ENCODE results near the gene VPS26B. TPM values are rescaled to one million over a fixed set of nuclear protein-coding genes. Genes with fewer than 3 reads are reported as not detected.

The VPS26B gene
- total and polyA plus RNA-seq, 2 experiments from 2014 or later = 28.2 to 37.3 TPM

GRCh38 chr11:134200688-134201087, 23.8 kb upstream of the VPS26B start:
- 91% methylated on average over 6 of the region's 6 CpGs for WGBS (ENCODE audit: low lambda C conversion rate, missing lambda C conversion rate)
- TF ChIP-seq EZH2phosphoT487 (IDR thresholded peaks at IDR 0.05; ENCODE audit: low read depth, severe bottlenecking, unreplicated experiment) = no peak
- TF ChIP-seq, protein P1, sequence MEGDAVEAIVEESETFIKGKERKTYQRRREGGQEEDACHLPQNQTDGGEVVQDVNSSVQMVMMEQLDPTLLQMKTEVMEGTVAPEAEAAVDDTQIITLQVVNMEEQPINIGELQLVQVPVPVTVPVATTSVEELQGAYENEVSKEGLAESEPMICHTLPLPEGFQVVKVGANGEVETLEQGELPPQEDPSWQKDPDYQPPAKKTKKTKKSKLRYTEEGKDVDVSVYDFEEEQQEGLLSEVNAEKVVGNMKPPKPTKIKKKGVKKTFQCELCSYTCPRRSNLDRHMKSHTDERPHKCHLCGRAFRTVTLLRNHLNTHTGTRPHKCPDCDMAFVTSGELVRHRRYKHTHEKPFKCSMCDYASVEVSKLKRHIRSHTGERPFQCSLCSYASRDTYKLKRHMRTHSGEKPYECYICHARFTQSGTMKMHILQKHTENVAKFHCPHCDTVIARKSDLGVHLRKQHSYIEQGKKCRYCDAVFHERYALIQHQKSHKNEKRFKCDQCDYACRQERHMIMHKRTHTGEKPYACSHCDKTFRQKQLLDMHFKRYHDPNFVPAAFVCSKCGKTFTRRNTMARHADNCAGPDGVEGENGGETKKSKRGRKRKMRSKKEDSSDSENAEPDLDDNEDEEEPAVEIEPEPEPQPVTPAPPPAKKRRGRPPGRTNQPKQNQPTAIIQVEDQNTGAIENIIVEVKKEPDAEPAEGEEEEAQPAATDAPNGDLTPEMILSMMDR (IDR thresholded peaks at IDR 0.05; ENCODE audit: poor library complexity) = no peak
- no peak for TF ChIP-seq EZH2 (IDR thresholded peaks at IDR 0.05; ENCODE audit: borderline replicate concordance)
- no peak overlapping the region for H3K4me2 ChIP-seq
- H2AFZ ChIP-seq = no peak overlapping the region
- H3K4me3 ChIP-seq = no peak overlapping the region
- no peaks in the 10 kb centered on the region for H4K20me1 ChIP-seq (ENCODE audit: insufficient read depth, poor library complexity, severe bottlenecking)
- H3K4me1 ChIP-seq (ENCODE audit: insufficient read depth) = no peaks in the 10 kb centered on the region
- H3K27me3 ChIP-seq = no peaks in the 10 kb centered on the region
- DNase-seq (ENCODE audit: low spot score) = no peak
- no peaks in the 10 kb centered on the region for H3K9me3 ChIP-seq (ENCODE audit: low read depth)
- H3K79me2 ChIP-seq = no peaks in the 10 kb centered on the region
- no peak overlapping the region for H3K27ac ChIP-seq
- H3K36me3 ChIP-seq (replicated peaks; ENCODE audit: insufficient read depth, low read depth) = no peaks in the 10 kb centered on the region
- no peaks in the 10 kb centered on the region for H3K9me2 ChIP-seq (replicated peaks; ENCODE audit: insufficient read depth)

GRCh38 chr11:134202661-134203060, 21.8 kb upstream of the VPS26B start:
- Histone ChIP-seq H3K4me1 (ENCODE audit: insufficient read depth) (no peaks in the 10 kb centered on the region), H3K4me2 (no peak overlapping the region), H4K20me1 (ENCODE audit: insufficient read depth, poor library complexity, severe bottlenecking) (no peaks in the 10 kb centered on the region), H3K79me2 (no peaks in the 10 kb centered on the region), H3K36me3 (replicated peaks; ENCODE audit: insufficient read depth, low read depth) (no peaks in the 10 kb centered on the region), H2AFZ (no peak overlapping the region), H3K4me3 (no peak overlapping the region), H3K9me3 (ENCODE audit: low read depth) (no peaks in the 10 kb centered on the region), H3K9me2 (replicated peaks; ENCODE audit: insufficient read depth) (no peaks in the 10 kb centered on the region), H3K27ac (no peak overlapping the region), H3K27me3 (no peaks in the 10 kb centered on the region)
- no peak for DNase-seq (ENCODE audit: low spot score)
- WGBS (ENCODE audit: low lambda C conversion rate, missing lambda C conversion rate) = 92% methylated on average over 4 of the region's 4 CpGs
- no peak for TF ChIP-seq EZH2phosphoT487 (IDR thresholded peaks at IDR 0.05; ENCODE audit: low read depth, severe bottlenecking, unreplicated experiment)

- Histone ChIP-seq H3K4me2 (no peak overlapping the region), H3K4me1 (ENCODE audit: insufficient read depth) (no peaks in the 10 kb centered on the region), H4K20me1 (ENCODE audit: insufficient read depth, poor library complexity, severe bottlenecking) (no peaks in the 10 kb centered on the region), H2AFZ (no peak overlapping the region), H3K27me3 (no peaks in the 10 kb centered on the region), H3K9me2 (replicated peaks; ENCODE audit: insufficient read depth) (no peaks in the 10 kb centered on the region), H3K36me3 (replicated peaks; ENCODE audit: insufficient read depth, low read depth) (no peaks in the 10 kb centered on the region), H3K27ac (no peak overlapping the region), H3K79me2 (no peaks in the 10 kb centered on the region), H3K4me3 (no peak overlapping the region), H3K9me3 (ENCODE audit: low read depth) (no peaks in the 10 kb centered on the region)
- DNase-seq (ENCODE audit: low spot score) = no peak
- no peak for TF ChIP-seq EZH2phosphoT487 (IDR thresholded peaks at IDR 0.05; ENCODE audit: low read depth, severe bottlenecking, unreplicated experiment)
- TF ChIP-seq, protein P1 (IDR thresholded peaks at IDR 0.05; ENCODE audit: poor library complexity) = no peak
- no peak for TF ChIP-seq EZH2 (IDR thresholded peaks at IDR 0.05; ENCODE audit: borderline replicate concordance)
- WGBS (ENCODE audit: low lambda C conversion rate, missing lambda C conversion rate) = over 99% methylated on average over 9 of the region's 9 CpGs
Observed at GRCh38 chr11:134205729-134206128, 18.7 kb upstream of the VPS26B start.

- no peak for DNase-seq (ENCODE audit: low spot score)
- no peaks in the 10 kb centered on the region for H3K9me3 ChIP-seq (ENCODE audit: low read depth)
- H3K4me2 ChIP-seq = no peak overlapping the region
- H2AFZ ChIP-seq = no peak overlapping the region
- no peaks in the 10 kb centered on the region for H3K36me3 ChIP-seq (replicated peaks; ENCODE audit: insufficient read depth, low read depth)
- H4K20me1 ChIP-seq (ENCODE audit: insufficient read depth, poor library complexity, severe bottlenecking) = no peaks in the 10 kb centered on the region
- WGBS (ENCODE audit: low lambda C conversion rate, missing lambda C conversion rate) = 98% methylated on average over 5 of the region's 5 CpGs
- H3K4me3 ChIP-seq = no peak overlapping the region
- no peaks in the 10 kb centered on the region for H3K79me2 ChIP-seq
- H3K27ac ChIP-seq = no peak overlapping the region
- H3K27me3 ChIP-seq = no peaks in the 10 kb centered on the region
- H3K4me1 ChIP-seq (ENCODE audit: insufficient read depth) = no peaks in the 10 kb centered on the region
- TF ChIP-seq, protein P1 (IDR thresholded peaks at IDR 0.05; ENCODE audit: poor library complexity) = no peak
- TF ChIP-seq EZH2phosphoT487 (IDR thresholded peaks at IDR 0.05; ENCODE audit: low read depth, severe bottlenecking, unreplicated experiment) (no peak), EZH2 (IDR thresholded peaks at IDR 0.05; ENCODE audit: borderline replicate concordance) (no peak)
- no peaks in the 10 kb centered on the region for H3K9me2 ChIP-seq (replicated peaks; ENCODE audit: insufficient read depth)
Observed at GRCh38 chr11:134206185-134206584, 18.3 kb upstream of the VPS26B start.
